WTC11 (cell line): Measurements from ENCODE around the gene SGCA. TPM values are rescaled to one million over a fixed set of nuclear protein-coding genes. Genes with fewer than 3 reads are reported as not detected.

ENCODE experiments used
- ATAC-seq: fragments of 200-7000 bp; cut with Tn5 transposase; 2 replicates; pipeline ENCODE4 v1.10.0; 2021; ENCODE audit warnings: mild to moderate bottlenecking, moderate library complexity
- CTCF ChIA-PET: fragments of 300-600 bp; sonication (Branson Sonifier 250); formaldehyde crosslinking; loops from one replicate; lab custom pipeline; 2021; ENCODE audit warnings: antibody characterized with exemption; lab: Charles Lee
- POLR2A ChIA-PET: fragments of 350-600 bp; sonication (Branson Sonifier 250); formaldehyde crosslinking; loops from one replicate; lab custom pipeline; 2021; ENCODE audit warnings: antibody characterized with exemption; lab: Charles Lee
- DNase-seq: peaks from one replicate; pipeline ENCODE4 v3.0.0; 2021; ENCODE audit warnings: low spot score
- H3K27ac Mint-ChIP-seq: 2 replicates; pipeline ENCODE4 v1.8.0; 2021; ENCODE audit warnings: mixed read lengths
- H3K27me3 Mint-ChIP-seq: 2 replicates; pipeline ENCODE4 v1.8.0; 2021; ENCODE audit warnings: low read depth, mild to moderate bottlenecking, moderate library complexity, mixed read lengths
- H3K36me3 Mint-ChIP-seq: 2 replicates; pipeline ENCODE4 v1.8.0; 2021; ENCODE audit warnings: mixed read lengths
- H3K4me1 Mint-ChIP-seq: 2 replicates; pipeline ENCODE4 v1.8.0; 2022; ENCODE audit warnings: mixed read lengths
- H3K4me3 Mint-ChIP-seq: 2 replicates; pipeline ENCODE4 v1.8.0; 2021; ENCODE audit warnings: mild to moderate bottlenecking, moderate library complexity, mixed read lengths
- H3K9me3 Mint-ChIP-seq: 2 replicates; pipeline ENCODE4 v1.8.0; 2021; ENCODE audit warnings: mixed read lengths
- AFF4 ChIP-seq: sonication (generic); formaldehyde crosslinking; IDR thresholded peaks from 2 replicates; pipeline ENCODE4 v1.8.1; 2023; ENCODE audit warnings: mild to moderate bottlenecking, missing genetic modification reagents, borderline replicate concordance
- ATF3 ChIP-seq: sonication (generic); formaldehyde crosslinking; conservative IDR thresholded peaks from 2 replicates; pipeline ENCODE4 v1.8.1; 2022; ENCODE audit warnings: mild to moderate bottlenecking, missing genetic modification reagents
- CREB1 ChIP-seq: sonication (generic); formaldehyde crosslinking; IDR thresholded peaks from 2 replicates; pipeline ENCODE4 v1.8.0; 2023; ENCODE audit warnings: mild to moderate bottlenecking, missing genetic modification reagents
- CREM ChIP-seq: sonication (generic); formaldehyde crosslinking; IDR thresholded peaks from 2 replicates; pipeline ENCODE4 v1.8.1; 2022; ENCODE audit warnings: mild to moderate bottlenecking, missing genetic modification reagents, moderate library complexity
- E2F4 ChIP-seq: sonication (generic); formaldehyde crosslinking; IDR thresholded peaks from 2 replicates; pipeline ENCODE4 v1.8.1; 2022; ENCODE audit warnings: low read depth, mild to moderate bottlenecking, moderate library complexity, missing genetic modification reagents, borderline replicate concordance
- E2F5 ChIP-seq: sonication (generic); formaldehyde crosslinking; IDR thresholded peaks from 2 replicates; pipeline ENCODE4 v1.8.1; 2022; ENCODE audit warnings: mild to moderate bottlenecking, moderate library complexity, missing genetic modification reagents
- EMX1 ChIP-seq: fragments of 250-450 bp; sonication (Bioruptor Pico); IDR thresholded peaks from 2 replicates; pipeline ENCODE4 v1.8.0; 2021; ENCODE audit warnings: mild to moderate bottlenecking
- ETV6 ChIP-seq: sonication (generic); formaldehyde crosslinking; IDR thresholded peaks from 2 replicates; pipeline ENCODE4 v1.8.1; 2022; ENCODE audit warnings: mild to moderate bottlenecking, missing genetic modification reagents
- FOXJ3 ChIP-seq: sonication (generic); formaldehyde crosslinking; IDR thresholded peaks from 2 replicates; pipeline ENCODE4 v1.9.0; 2021; ENCODE audit warnings: missing genetic modification reagents, mild to moderate bottlenecking, borderline replicate concordance
- HMGXB4 ChIP-seq: sonication (generic); formaldehyde crosslinking; IDR thresholded peaks from 2 replicates; pipeline ENCODE4 v1.8.1; 2023; ENCODE audit warnings: mild to moderate bottlenecking, moderate library complexity, missing genetic modification reagents
- MYBL2 ChIP-seq: sonication (generic); formaldehyde crosslinking; IDR thresholded peaks from 2 replicates; pipeline ENCODE4 v1.8.1; 2023; ENCODE audit warnings: mild to moderate bottlenecking, moderate library complexity, missing genetic modification reagents
- NFE2L1 ChIP-seq: sonication (generic); formaldehyde crosslinking; IDR thresholded peaks from 2 replicates; pipeline ENCODE4 v1.8.1; 2023; ENCODE audit warnings: missing genetic modification reagents
- NFYB ChIP-seq: sonication (generic); formaldehyde crosslinking; conservative IDR thresholded peaks from 2 replicates; pipeline ENCODE4 v1.8.0; 2022; ENCODE audit warnings: low read depth, missing genetic modification reagents
- NR1H2 ChIP-seq: sonication (generic); formaldehyde crosslinking; IDR thresholded peaks from 2 replicates; pipeline ENCODE4 v1.9.0; 2021; ENCODE audit warnings: mild to moderate bottlenecking, moderate library complexity, missing genetic modification reagents
- NR2C2 ChIP-seq: sonication (generic); formaldehyde crosslinking; IDR thresholded peaks from 2 replicates; pipeline ENCODE4 v1.8.0; 2022; ENCODE audit warnings: mild to moderate bottlenecking, missing genetic modification reagents
- NR3C1 ChIP-seq: sonication (generic); formaldehyde crosslinking; conservative IDR thresholded peaks from 2 replicates; pipeline ENCODE4 v1.8.1; 2023; ENCODE audit warnings: low read depth, mild to moderate bottlenecking, missing genetic modification reagents
- PREB ChIP-seq: sonication (generic); formaldehyde crosslinking; IDR thresholded peaks from 2 replicates; pipeline ENCODE4 v1.8.1; 2022; ENCODE audit warnings: mild to moderate bottlenecking, missing genetic modification reagents, moderate library complexity, borderline replicate concordance
- RELA ChIP-seq: sonication (generic); formaldehyde crosslinking; IDR thresholded peaks from 2 replicates; pipeline ENCODE4 v1.8.1; 2022; ENCODE audit warnings: missing genetic modification reagents, mild to moderate bottlenecking, borderline replicate concordance
- TCF7 ChIP-seq: sonication (generic); formaldehyde crosslinking; IDR thresholded peaks from 2 replicates; pipeline ENCODE4 v1.8.0; 2022; ENCODE audit warnings: mild to moderate bottlenecking, low read depth, missing genetic modification reagents, moderate library complexity
- TEAD1 ChIP-seq: sonication (generic); formaldehyde crosslinking; IDR thresholded peaks from 2 replicates; pipeline ENCODE4 v1.8.0; 2022; ENCODE audit warnings: mild to moderate bottlenecking, missing genetic modification reagents
- TP53 ChIP-seq: sonication (generic); formaldehyde crosslinking; IDR thresholded peaks from 2 replicates; pipeline ENCODE4 v1.8.1; 2023; ENCODE audit warnings: mild to moderate bottlenecking, missing genetic modification reagents
- ZNF396 ChIP-seq: fragments of 250-450 bp; sonication (Bioruptor Pico); IDR thresholded peaks from 2 replicates; pipeline ENCODE4 v1.8.0; 2021; ENCODE audit warnings: mild to moderate bottlenecking, moderate library complexity, borderline replicate concordance
- total RNA-seq: library from RNA; stranded (reverse); gene quantifications from 3 replicates; pipeline ENCODE4 v1.2.3, GENCODE V29; 2021

The SGCA gene
- total RNA-seq, 1 experiment from 2014 or later: 1.0 TPM

GRCh38 chr17:50221864-50222545, 56.2 kb downstream of the SGCA start:
- H3K9me3 Mint-ChIP-seq: peaks cover 30% of the 10 kb centered on the region
- no peak overlapping the region for H3K27ac Mint-ChIP-seq
- peaks cover 14% of the 10 kb centered on the region for H3K27me3 Mint-ChIP-seq
- TF ChIP-seq NFYB (CRISPR knock-in tag) (no peak), FOXJ3 (CRISPR knock-in tag) (no peak), E2F5 (CRISPR knock-in tag) (no peak), NR2C2 (CRISPR knock-in tag) (no peak), ETV6 (CRISPR knock-in tag) (no peak), TP53 (no peak), NR1H2 (CRISPR knock-in tag) (no peak), HMGXB4 (CRISPR knock-in tag) (no peak)
- no peak for DNase-seq
- no peak for ATAC-seq
- no peak overlapping the region for H3K4me3 Mint-ChIP-seq
- ChIA-PET POLR2A (no interaction called here), CTCF (interaction anchor here (1.5 to 4.3 kb wide), 5 partner anchors 10 to 142 kb away, joined by 4 to 25 read pairs (median 5); partner anchors contain the start of genes COL1A1 and TMEM92)
- H3K36me3 Mint-ChIP-seq: peaks cover 19% of the 10 kb centered on the region
- peaks cover 15% of the 10 kb centered on the region for H3K4me1 Mint-ChIP-seq

- TF ChIP-seq EMX1 (CRISPR knock-in tag): no peak
- no peak for TF ChIP-seq TEAD1 (CRISPR knock-in tag)
- TF ChIP-seq ZNF396 (CRISPR knock-in tag): no peak
- TF ChIP-seq ATF3 (CRISPR knock-in tag): no peak
- no peak for TF ChIP-seq CREB1
- no peak for TF ChIP-seq CREM (CRISPR knock-in tag)
- no peak for TF ChIP-seq PREB (CRISPR knock-in tag)
- TF ChIP-seq RELA (CRISPR knock-in tag): no peak
- TF ChIP-seq NR2C2 (CRISPR knock-in tag): no peak
- no peak for TF ChIP-seq AFF4
- no peak for TF ChIP-seq NFYB (CRISPR knock-in tag)
- TF ChIP-seq NR3C1 (CRISPR knock-in tag): no peak
- no peak for TF ChIP-seq NFE2L1 (CRISPR knock-in tag)
- no peak for TF ChIP-seq E2F4 (CRISPR knock-in tag)
- no peak for TF ChIP-seq MYBL2
- no peak for TF ChIP-seq TCF7
- Mint-ChIP-seq H3K4me3 (no peak overlapping the region), H3K27ac (no peak overlapping the region), H3K9me3 (peaks cover 37% of the 10 kb centered on the region), H3K27me3 (peaks cover 19% of the 10 kb centered on the region), H3K4me1 (peaks cover 15% of the 10 kb centered on the region), H3K36me3 (peaks cover 19% of the 10 kb centered on the region)
- ChIA-PET POLR2A (no interaction called here), CTCF (interaction anchor here (1.5 to 3.5 kb wide), 3 partner anchors 11 to 143 kb away, joined by 4 to 11 read pairs (median 4); partner anchors contain the start of gene TMEM92)
- ATAC-seq (no peak), DNase-seq (no peak)
Measured at GRCh38 chr17:50222922-50223321, 57.1 kb downstream of the SGCA start.
